GM12878 (cell line): ENCODE data around the gene SPCS1. TPM values are rescaled to one million over a fixed set of nuclear protein-coding genes. Genes with fewer than 3 reads are reported as not detected.

Experiments
- ATAC-seq: fragments of 200-7000 bp; cut with Tn5 transposase; 3 replicates; pipeline ENCODE4 v1.9.1; 2020; ENCODE audit warnings: mild to moderate bottlenecking, moderate library complexity
- BruUV-seq: library from RNA; stranded (reverse); fragments of 400-500 nt; replicated peaks from 2 replicates; lab custom pipeline; 2021; lab: Mats Ljungman, UMichigan
- CTCF ChIA-PET: fragments of 300-600 bp; sonication (Branson Sonifier 250); formaldehyde crosslinking; extraction: SDS; loops from one replicate; lab custom pipeline; 2021; ENCODE audit warnings: inconsistent platforms; lab: Yijun Ruan, JAX
- POLR2A ChIA-PET: fragments of 350-600 bp; formaldehyde crosslinking; extraction: SDS; loops from one replicate; lab custom pipeline; 2021; ENCODE audit warnings: inconsistent platforms; lab: Charles Lee
- RAD21 ChIA-PET: fragments of 300-600 bp; sonication (Branson Sonifier 250); formaldehyde crosslinking; loops from one replicate; lab custom pipeline; 2023; ENCODE audit warnings: antibody characterized with exemption; ENCODE audit not compliant: unreplicated experiment; lab: Charles Lee
- SMC1A ChIA-PET: fragments of 300-600 bp; sonication (Branson Sonifier 250); formaldehyde crosslinking; loops from one replicate; lab custom pipeline; 2023; ENCODE audit not compliant: unreplicated experiment, uncharacterized antibody; lab: Charles Lee
- DNase-seq: peaks from one replicate; pipeline ENCODE4 v3.0.0-alpha.2; 2011; ENCODE audit warnings: low read depth, low spot score
- FAIRE-seq: peaks from 3 replicates; lab custom pipeline; 2011; peaks lifted over from hg19 to GRCh38; lab: Jason Lieb, UNC
- H2AFZ ChIP-seq: 2 replicates; pipeline ENCODE4 v1.6.0; 2011; ENCODE audit warnings: low read depth, low read length, control low read depth; ENCODE audit not compliant: control insufficient read depth
- H3K27ac ChIP-seq: 2 replicates; pipeline ENCODE4 v1.5.1; 2011; ENCODE audit warnings: control low read depth; ENCODE audit not compliant: control insufficient read depth, insufficient read depth
- H3K27me3 ChIP-seq, 2 experiments: replicated peaks in 1 of 2; 2 replicates each; pipeline versions ENCODE4 v1.6.0 to v1.6.1; 2011; ENCODE audit warnings: low read length in 1 of 2; ENCODE audit not compliant: control insufficient read depth in 2 of 2, insufficient read depth in 2 of 2
- H3K36me3 ChIP-seq, 2 experiments: 2 replicates each; pipeline ENCODE4 v1.5.1; 2011; ENCODE audit warnings: low read length in 1 of 2; ENCODE audit not compliant: control insufficient read depth in 2 of 2, insufficient read depth in 2 of 2
- H3K4me1 ChIP-seq: 2 replicates; pipeline ENCODE4 v1.6.1; 2011; ENCODE audit warnings: mild to moderate bottlenecking, low read length, moderate library complexity, mixed read lengths; ENCODE audit not compliant: control insufficient read depth, insufficient read depth
- H3K4me2 ChIP-seq: 2 replicates; pipeline ENCODE4 v1.6.0; 2011; ENCODE audit warnings: control low read depth; ENCODE audit not compliant: control insufficient read depth, insufficient read depth
- H3K4me3 ChIP-seq: fragments of 200-600 bp; sonication (generic); 2 replicates; pipeline ENCODE4 v1.5.1; 2016
- H3K79me2 ChIP-seq: 2 replicates; pipeline ENCODE4 v1.6.0; 2011; ENCODE audit warnings: low read length; ENCODE audit not compliant: control insufficient read depth, insufficient read depth
- H3K9ac ChIP-seq: 2 replicates; pipeline ENCODE4 v1.8.0; 2011; ENCODE audit warnings: low read length, control low read depth, mixed read lengths; ENCODE audit not compliant: control insufficient read depth, insufficient read depth
- H3K9me3 ChIP-seq: replicated peaks from 3 replicates; pipeline ENCODE4 v1.5.1; 2011; ENCODE audit warnings: mild to moderate bottlenecking, low read length; ENCODE audit not compliant: control insufficient read depth, insufficient read depth
- H4K20me1 ChIP-seq: 2 replicates; pipeline ENCODE4 v1.6.0; 2011; ENCODE audit not compliant: control insufficient read depth, insufficient read depth
- EGR1 ChIP-seq, 2 experiments: IDR thresholded peaks; 1 replicate in 1 of 2; 2 replicates in 1 of 2; pipeline ENCODE4 v1.6.1; 2011 to 2012; ENCODE audit warnings: low read depth in 2 of 2, low read length in 2 of 2, borderline replicate concordance in 1 of 2, mild to moderate bottlenecking in 1 of 2, moderate library complexity in 1 of 2
- ETV6 ChIP-seq, 2 experiments: fragments of 450-650 bp in 1 of 2; IDR thresholded peaks in 1 of 2; conservative IDR thresholded peaks in 1 of 2; 2 replicates each; pipeline ENCODE4 v1.6.1; 2014; ENCODE audit warnings: antibody characterized with exemption in 1 of 2, borderline replicate concordance in 1 of 2, low read depth in 1 of 2, mild to moderate bottlenecking in 1 of 2, moderate library complexity in 1 of 2
- FOS ChIP-seq: IDR thresholded peaks from 3 replicates; pipeline ENCODE4 v1.6.1; 2011; ENCODE audit warnings: borderline replicate concordance; ENCODE audit not compliant: insufficient read length; ENCODE audit errors: extremely low read depth
- HDAC6 ChIP-seq: fragments of 200-600 bp; sonication (generic); IDR thresholded peaks from one replicate; pipeline ENCODE4 v1.8.0; 2017; ENCODE audit warnings: antibody characterized with exemption; ENCODE audit not compliant: unreplicated experiment
- KDM1A ChIP-seq: fragments of 200-600 bp; sonication (generic); IDR thresholded peaks from 2 replicates; pipeline ENCODE4 v1.6.1; 2016; ENCODE audit warnings: borderline replicate concordance
- MAX ChIP-seq: IDR thresholded peaks from 2 replicates; pipeline ENCODE4 v1.6.1; 2012; ENCODE audit warnings: low read depth, low read length, improper control_type of control experiment
- PML ChIP-seq: IDR thresholded peaks from 2 replicates; pipeline ENCODE4 v1.6.1; 2012; ENCODE audit warnings: low read length, inconsistent platforms
- ZNF207 ChIP-seq: fragments of 450-650 bp; IDR thresholded peaks from 2 replicates; pipeline ENCODE4 v1.6.1; 2014; ENCODE audit warnings: antibody characterized with exemption, mild to moderate bottlenecking, borderline replicate concordance
- ZNF384 ChIP-seq: IDR thresholded peaks from 2 replicates; pipeline ENCODE4 v1.6.1; 2012; ENCODE audit warnings: low read depth, mild to moderate bottlenecking, low read length, improper control_type of control experiment, borderline replicate concordance
- WGBS: methylation state at CpG from one replicate; pipeline ENCODE4 v1.1.6; 2016; ENCODE audit warnings: low lambda C conversion rate; ENCODE audit not compliant: insufficient replicate concordance, insufficient coverage; ENCODE audit errors: missing lambda C conversion rate; 5-methylcytosine and 5-hydroxymethylcytosine counted together
- in situ Hi-C: fragments of 300-500 bp; cut with MboI; formaldehyde crosslinking; loops from 9 replicates; pipeline ENCODE4 v1.14.3; 2018; ENCODE audit warnings: mixed read lengths
- intact Hi-C: fragments of 100-400 bp; cut with micrococcal nuclease; formaldehyde crosslinking; loops from one replicate; pipeline ENCODE4 v1.14.2; 2022; ENCODE audit not compliant: unreplicated experiment
- polyA plus RNA-seq, 11 experiments: library from polyadenylated mRNA; depleted of rRNA in 4 of 11; unstranded in 6 of 11; stranded (reverse) in 5 of 11; fragments of >200 nt; fragmentation: Nextera tagmentation in 4 of 11; fragmentation: Illumina TruSeq in 1 of 11; extraction: Ambion mirVana in 4 of 11; extraction: Trizol in 1 of 11; gene quantifications; 1 replicate in 1 of 11; 2 replicates in 10 of 11; pipeline versions ENCODE4 v1.2.1 to v1.2.3, GENCODE V29; 2011 to 2016; ENCODE audit warnings: inconsistent platforms in 2 of 11, missing spikeins in 2 of 11, low read depth in 1 of 11
- total RNA-seq, 4 experiments: library from RNA; depleted of rRNA in 3 of 4; stranded (reverse); fragments of >200 nt in 3 of 4; fragmentation: Illumina TruSeq in 1 of 4; extraction: Trizol in 1 of 4; gene quantifications; 2 replicates each; pipeline versions ENCODE4 v1.2.1 to v1.2.3, GENCODE V29; 2013 to 2021
- TF ChIP-seq, protein P1 (sequence below): fragments of 150-350 bp; IDR thresholded peaks from 2 replicates; pipeline ENCODE4 v1.6.1; 2016; ENCODE audit warnings: low read depth, low read length
- TF ChIP-seq, protein P2 (sequence below): fragments of 450-650 bp; IDR thresholded peaks from 2 replicates; pipeline ENCODE4 v1.6.1; 2017; ENCODE audit warnings: mild to moderate bottlenecking

The SPCS1 gene
- total and polyA plus RNA-seq, 10 of the 15 experiments (the other 5 are each of a cell fraction or from before 2014, with no cell fraction given), result 107 to 994 (median 233) TPM

DNA sequence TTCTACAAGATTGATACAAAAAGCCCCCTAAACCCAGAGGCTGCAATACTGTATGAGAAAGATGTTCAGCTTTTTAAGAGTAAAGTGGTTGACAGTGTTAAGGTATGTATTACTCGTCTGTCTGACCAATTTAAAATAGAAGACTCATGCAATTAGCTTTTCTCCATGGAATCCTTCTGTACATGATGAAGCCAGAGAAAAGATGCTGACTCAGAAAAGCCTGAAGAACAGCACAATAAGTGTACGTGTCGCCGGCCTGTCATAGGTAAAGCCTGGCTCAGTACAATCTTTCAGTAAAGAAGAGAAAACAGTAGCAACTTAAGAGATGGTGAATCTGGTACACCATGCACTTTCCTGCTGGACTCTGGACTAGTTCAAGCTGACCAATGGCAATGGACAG, 48.5 kb downstream of the SPCS1 start (continued):
- TF ChIP-seq ZNF384 (no peak), KDM1A (no peak)

DNA sequence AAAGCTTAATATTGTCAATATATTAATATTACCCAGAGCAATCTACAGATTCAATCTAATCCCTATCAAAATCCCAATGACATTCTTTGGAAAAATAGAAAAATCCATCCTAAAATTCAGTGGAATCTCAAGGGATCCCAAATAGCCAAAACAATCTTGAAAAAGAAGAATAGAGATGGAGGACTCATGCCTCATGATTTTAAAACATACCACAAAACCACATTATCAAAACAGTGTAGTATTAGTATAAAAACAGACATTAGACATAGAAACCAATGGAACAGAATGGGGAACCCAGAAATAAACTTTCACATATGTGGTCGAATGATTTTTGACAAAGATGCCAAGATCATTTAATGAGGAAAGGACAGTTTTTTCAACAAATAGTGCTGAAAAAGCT, 50.2 kb downstream of the SPCS1 start:
- H3K36me3 ChIP-seq, result peaks cover 0 to 6% of the 10 kb centered on the region in 2 experiments; a peak in 2 of 4 replicates
- FAIRE-seq, result no peak

More for the DNA sequence above, 50.2 kb downstream of the SPCS1 start:
- no peak overlapping the region for H3K4me2 ChIP-seq
- in situ Hi-C loops, result no loop called here
- no peak for ATAC-seq
- H2AFZ ChIP-seq, result no peak overlapping the region
- ChIA-PET CTCF (no interaction called here), POLR2A (no interaction called here), SMC1A (no interaction called here), RAD21 (no interaction called here)
- no peaks in the 10 kb centered on the region for H3K27me3 ChIP-seq
- BruUV-seq, result no TSS peak
- WGBS, result 88% methylated on average over 1 of the region's 1 CpG
- no peaks in the 10 kb centered on the region for H3K79me2 ChIP-seq
- no peak for DNase-seq
- H3K9me3 ChIP-seq, result no peaks in the 10 kb centered on the region
- H3K4me3 ChIP-seq, result no peak overlapping the region
- no peak overlapping the region for H3K9ac ChIP-seq
- H3K4me1 ChIP-seq, result peaks cover 3% of the 10 kb centered on the region; the same call in 1 of the 2 replicates
- no peak overlapping the region for H3K27ac ChIP-seq
- H4K20me1 ChIP-seq, result no peaks in the 10 kb centered on the region
- intact Hi-C loops, result no loop called here
- no peak for TF ChIP-seq PML
- TF ChIP-seq MAX, result no peak
- TF ChIP-seq ZNF207, result no peak
- TF ChIP-seq HDAC6, result no peak
- TF ChIP-seq ETV6 (conservative IDR thresholded peaks at IDR 0.05 in 1 of 2, IDR thresholded peaks at IDR 0.05 in 1 of 2; ENCODE audit: borderline replicate concordance in 1 of 2, low read depth in 1 of 2), result no peak
- TF ChIP-seq, protein P1, sequence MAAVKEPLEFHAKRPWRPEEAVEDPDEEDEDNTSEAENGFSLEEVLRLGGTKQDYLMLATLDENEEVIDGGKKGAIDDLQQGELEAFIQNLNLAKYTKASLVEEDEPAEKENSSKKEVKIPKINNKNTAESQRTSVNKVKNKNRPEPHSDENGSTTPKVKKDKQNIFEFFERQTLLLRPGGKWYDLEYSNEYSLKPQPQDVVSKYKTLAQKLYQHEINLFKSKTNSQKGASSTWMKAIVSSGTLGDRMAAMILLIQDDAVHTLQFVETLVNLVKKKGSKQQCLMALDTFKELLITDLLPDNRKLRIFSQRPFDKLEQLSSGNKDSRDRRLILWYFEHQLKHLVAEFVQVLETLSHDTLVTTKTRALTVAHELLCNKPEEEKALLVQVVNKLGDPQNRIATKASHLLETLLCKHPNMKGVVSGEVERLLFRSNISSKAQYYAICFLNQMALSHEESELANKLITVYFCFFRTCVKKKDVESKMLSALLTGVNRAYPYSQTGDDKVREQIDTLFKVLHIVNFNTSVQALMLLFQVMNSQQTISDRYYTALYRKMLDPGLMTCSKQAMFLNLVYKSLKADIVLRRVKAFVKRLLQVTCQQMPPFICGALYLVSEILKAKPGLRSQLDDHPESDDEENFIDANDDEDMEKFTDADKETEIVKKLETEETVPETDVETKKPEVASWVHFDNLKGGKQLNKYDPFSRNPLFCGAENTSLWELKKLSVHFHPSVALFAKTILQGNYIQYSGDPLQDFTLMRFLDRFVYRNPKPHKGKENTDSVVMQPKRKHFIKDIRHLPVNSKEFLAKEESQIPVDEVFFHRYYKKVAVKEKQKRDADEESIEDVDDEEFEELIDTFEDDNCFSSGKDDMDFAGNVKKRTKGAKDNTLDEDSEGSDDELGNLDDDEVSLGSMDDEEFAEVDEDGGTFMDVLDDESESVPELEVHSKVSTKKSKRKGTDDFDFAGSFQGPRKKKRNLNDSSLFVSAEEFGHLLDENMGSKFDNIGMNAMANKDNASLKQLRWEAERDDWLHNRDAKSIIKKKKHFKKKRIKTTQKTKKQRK, result no peak
- TF ChIP-seq FOS, result no peak
- TF ChIP-seq, protein P2, sequence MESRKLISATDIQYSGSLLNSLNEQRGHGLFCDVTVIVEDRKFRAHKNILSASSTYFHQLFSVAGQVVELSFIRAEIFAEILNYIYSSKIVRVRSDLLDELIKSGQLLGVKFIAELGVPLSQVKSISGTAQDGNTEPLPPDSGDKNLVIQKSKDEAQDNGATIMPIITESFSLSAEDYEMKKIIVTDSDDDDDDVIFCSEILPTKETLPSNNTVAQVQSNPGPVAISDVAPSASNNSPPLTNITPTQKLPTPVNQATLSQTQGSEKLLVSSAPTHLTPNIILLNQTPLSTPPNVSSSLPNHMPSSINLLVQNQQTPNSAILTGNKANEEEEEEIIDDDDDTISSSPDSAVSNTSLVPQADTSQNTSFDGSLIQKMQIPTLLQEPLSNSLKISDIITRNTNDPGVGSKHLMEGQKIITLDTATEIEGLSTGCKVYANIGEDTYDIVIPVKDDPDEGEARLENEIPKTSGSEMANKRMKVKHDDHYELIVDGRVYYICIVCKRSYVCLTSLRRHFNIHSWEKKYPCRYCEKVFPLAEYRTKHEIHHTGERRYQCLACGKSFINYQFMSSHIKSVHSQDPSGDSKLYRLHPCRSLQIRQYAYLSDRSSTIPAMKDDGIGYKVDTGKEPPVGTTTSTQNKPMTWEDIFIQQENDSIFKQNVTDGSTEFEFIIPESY, result no peak
- no peak for TF ChIP-seq EGR1 (IDR thresholded peaks at IDR 0.05; ENCODE audit: borderline replicate concordance in 1 of 2, low read depth in 2 of 2, low read length in 2 of 2)
